Stimulated activated memory B cell treated with anti-CD40 and anti-IgM and Interleukin-4, amounts not matched to agents 10 μg/mL and 1 μg/mL and 100 μg/mL, for 72 hours (primary cell): ENCODE measurements around the gene PCDHA3.
"Not testable (repeated sequence)": the region's sequence is repeated elsewhere in the genome, so short reads cannot be mapped to it uniquely, and the experiment has no call there.

Source experiments
- ATAC-seq: fragments of 150-1000 bp; cut with Tn5 transposase; 2 replicates; pipeline ENCODE4 v1.10.0; 2021
- H3K27ac Mint-ChIP-seq: one replicate; pipeline ENCODE4 v1.8.0; 2022; ENCODE audit warnings: mild to moderate bottlenecking, mixed read lengths
- H3K27me3 Mint-ChIP-seq: one replicate; pipeline ENCODE4 v1.8.0; 2022; ENCODE audit warnings: mixed read lengths
- H3K36me3 Mint-ChIP-seq: one replicate; pipeline ENCODE4 v1.8.0; 2022; ENCODE audit warnings: mixed read lengths
- H3K4me1 Mint-ChIP-seq: one replicate; pipeline ENCODE4 v1.8.0; 2022; ENCODE audit warnings: mixed read lengths
- H3K4me3 Mint-ChIP-seq: one replicate; pipeline ENCODE4 v1.8.0; 2022; ENCODE audit warnings: mild to moderate bottlenecking, moderate library complexity, mixed read lengths
- H3K9me3 Mint-ChIP-seq: one replicate; pipeline ENCODE4 v1.8.0; 2022; ENCODE audit warnings: mixed read lengths

The PCDHA3 gene

GRCh38 chr5:140802381-140802780 lies 1.5 kb downstream of the PCDHA3 start:
- H3K4me1 Mint-ChIP-seq, ATAC-seq, H3K4me3 Mint-ChIP-seq, H3K27ac Mint-ChIP-seq, H3K9me3 Mint-ChIP-seq, H3K27me3 Mint-ChIP-seq, H3K36me3 Mint-ChIP-seq: not testable (repeated sequence)

GRCh38 chr5:140802781-140803271 lies 2.0 kb downstream of the PCDHA3 start:
- Mint-ChIP-seq H3K4me3 (no peak overlapping the region), H3K36me3 (no peaks in the 10 kb centered on the region), H3K27ac (no peak overlapping the region), H3K27me3 (peaks cover 9% of the 10 kb centered on the region), H3K4me1 (no peaks in the 10 kb centered on the region), H3K9me3 (peaks cover 7% of the 10 kb centered on the region)
- ATAC-seq, result no peak

- no peak within 1 kb of the TSS for H3K4me3 Mint-ChIP-seq
- H3K4me1 Mint-ChIP-seq, result no peaks in the 10 kb centered on the region
- no peak for ATAC-seq
- no peaks in the 10 kb centered on the region for H3K36me3 Mint-ChIP-seq
- peaks cover 9% of the 10 kb centered on the region for H3K27me3 Mint-ChIP-seq
- no peak within 1 kb of the TSS for H3K27ac Mint-ChIP-seq
- H3K9me3 Mint-ChIP-seq, result peaks cover 7% of the 10 kb centered on the region
Measured at GRCh38 chr5:140806834-140807775, 6.2 kb downstream of the PCDHA3 start, which contains the start of gene PCDHA4. PCDHA4 (plus strand) TSS chr5:140807068.

- not testable (repeated sequence) for H3K36me3 Mint-ChIP-seq, H3K27ac Mint-ChIP-seq, H3K4me1 Mint-ChIP-seq, ATAC-seq, H3K27me3 Mint-ChIP-seq, H3K4me3 Mint-ChIP-seq
- peaks cover 11% of the 10 kb centered on the region for H3K9me3 Mint-ChIP-seq
Measured at GRCh38 chr5:140808241-140808888, 7.5 kb downstream of the PCDHA3 start.

- Mint-ChIP-seq H3K36me3 (no peaks in the 10 kb centered on the region), H3K4me1 (no peaks in the 10 kb centered on the region), H3K27ac (no peak overlapping the region), H3K4me3 (no peak overlapping the region), H3K27me3 (peaks cover 9% of the 10 kb centered on the region), H3K9me3 (peaks cover 9% of the 10 kb centered on the region)
- ATAC-seq, result no peak
Measured at GRCh38 chr5:140808889-140809291, 8.0 kb downstream of the PCDHA3 start.

GRCh38 chr5:140821375-140822280 lies 20.8 kb downstream of the PCDHA3 start, which contains the start of gene PCDHA5:
PCDHA5 (plus strand) TSS chr5:140821613.
- Mint-ChIP-seq H3K9me3 (peaks cover 1% of the 10 kb centered on the region), H3K36me3 (no peaks in the 10 kb centered on the region), H3K4me3 (no peak within 1 kb of the TSS), H3K4me1 (no peaks in the 10 kb centered on the region), H3K27me3 (peaks cover 15% of the 10 kb centered on the region), H3K27ac (no peak within 1 kb of the TSS)
- no peak for ATAC-seq

- Mint-ChIP-seq H3K4me3 (no peak overlapping the region), H3K4me1 (no peaks in the 10 kb centered on the region), H3K36me3 (no peaks in the 10 kb centered on the region), H3K27ac (no peak overlapping the region), H3K9me3 (peaks cover 3% of the 10 kb centered on the region), H3K27me3 (peaks cover 22% of the 10 kb centered on the region)
- ATAC-seq, result no peak
Measured at GRCh38 chr5:140822281-140822629, 21.4 kb downstream of the PCDHA3 start.

- H3K36me3 Mint-ChIP-seq, ATAC-seq, H3K27ac Mint-ChIP-seq, H3K4me3 Mint-ChIP-seq, H3K4me1 Mint-ChIP-seq, H3K9me3 Mint-ChIP-seq: not testable (repeated sequence)
- H3K27me3 Mint-ChIP-seq, result peaks cover 19% of the 10 kb centered on the region
Measured at GRCh38 chr5:140822969-140823368, 22.1 kb downstream of the PCDHA3 start.

GRCh38 chr5:140823475-140823874 lies 22.6 kb downstream of the PCDHA3 start:
- no peaks in the 10 kb centered on the region for H3K36me3 Mint-ChIP-seq
- no peak overlapping the region for H3K4me3 Mint-ChIP-seq
- H3K9me3 Mint-ChIP-seq, result peaks cover 3% of the 10 kb centered on the region
- no peak overlapping the region for H3K27ac Mint-ChIP-seq
- no peaks in the 10 kb centered on the region for H3K4me1 Mint-ChIP-seq
- peaks cover 15% of the 10 kb centered on the region for H3K27me3 Mint-ChIP-seq
- no peak for ATAC-seq

- H3K36me3 Mint-ChIP-seq, result no peaks in the 10 kb centered on the region
- no peak within 1 kb of the TSS for H3K27ac Mint-ChIP-seq
- no peak within 1 kb of the TSS for H3K4me3 Mint-ChIP-seq
- H3K27me3 Mint-ChIP-seq, result peaks cover 22% of the 10 kb centered on the region
- peaks cover 7% of the 10 kb centered on the region for H3K9me3 Mint-ChIP-seq
- H3K4me1 Mint-ChIP-seq, result no peaks in the 10 kb centered on the region
- no peak for ATAC-seq
Measured at GRCh38 chr5:140827704-140828361, 27.0 kb downstream of the PCDHA3 start, which contains the start of gene PCDHA6. PCDHA6 (plus strand) TSS chr5:140827960; CDS start chr5:140828092, 132 bp downstream.

GRCh38 chr5:140828362-140828737 lies 27.5 kb downstream of the PCDHA3 start:
- Mint-ChIP-seq H3K27ac (no peak overlapping the region), H3K4me3 (no peak overlapping the region), H3K4me1 (no peaks in the 10 kb centered on the region), H3K27me3 (peaks cover 27% of the 10 kb centered on the region), H3K36me3 (no peaks in the 10 kb centered on the region), H3K9me3 (peaks cover 9% of the 10 kb centered on the region)
- no peak for ATAC-seq

GRCh38 chr5:140829511-140830501 lies 28.9 kb downstream of the PCDHA3 start:
- H3K4me1 Mint-ChIP-seq, H3K9me3 Mint-ChIP-seq, ATAC-seq, H3K36me3 Mint-ChIP-seq, H3K27ac Mint-ChIP-seq, H3K4me3 Mint-ChIP-seq: not testable (repeated sequence)
- peaks cover 27% of the 10 kb centered on the region for H3K27me3 Mint-ChIP-seq

GRCh38 chr5:140833993-140834392 lies 33.1 kb downstream of the PCDHA3 start, which contains the start of gene PCDHA7:
PCDHA7 (plus strand) TSS chr5:140834269; CDS start chr5:140834384, 115 bp downstream.
- Mint-ChIP-seq H3K36me3 (no peaks in the 10 kb centered on the region), H3K4me1 (no peaks in the 10 kb centered on the region), H3K4me3 (no peak within 1 kb of the TSS), H3K27me3 (peaks cover 21% of the 10 kb centered on the region), H3K27ac (no peak within 1 kb of the TSS), H3K9me3 (peaks cover 14% of the 10 kb centered on the region)
- no peak for ATAC-seq
